Measurements from ENCODE around the gene BACE1-AS. TPM values are rescaled to one million over a fixed set of nuclear protein-coding genes. Genes with fewer than 3 reads are reported as not detected.

Gene BACE1-AS
- total RNA-seq, 2 donors from 2014 or later, result 5.5 to 5.9 TPM

DNA sequence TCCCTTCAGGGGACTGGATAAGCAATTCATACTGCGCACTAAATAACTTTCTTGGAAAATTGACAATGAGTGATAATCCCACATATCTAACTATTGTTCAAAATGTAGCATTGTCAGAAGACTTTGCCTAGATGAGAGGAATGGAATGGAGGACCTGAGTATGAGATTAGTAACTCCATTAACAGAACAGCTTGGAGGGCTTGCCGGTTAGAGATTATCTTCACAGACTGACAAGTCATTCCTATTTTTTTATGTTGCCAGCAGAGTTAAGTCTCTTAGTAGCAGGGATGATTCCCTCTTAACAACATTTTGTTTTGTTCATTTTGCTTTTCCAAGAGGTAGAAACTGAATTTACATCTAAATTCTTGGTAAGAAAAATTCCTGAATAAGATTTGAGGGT lies 7.1 kb upstream of the BACE1-AS start:
- ATAC-seq (no peak), DNase-seq (no peak)
- intact Hi-C loops (cut with DNase I, micrococcal nuclease), result no loop called here

DNA sequence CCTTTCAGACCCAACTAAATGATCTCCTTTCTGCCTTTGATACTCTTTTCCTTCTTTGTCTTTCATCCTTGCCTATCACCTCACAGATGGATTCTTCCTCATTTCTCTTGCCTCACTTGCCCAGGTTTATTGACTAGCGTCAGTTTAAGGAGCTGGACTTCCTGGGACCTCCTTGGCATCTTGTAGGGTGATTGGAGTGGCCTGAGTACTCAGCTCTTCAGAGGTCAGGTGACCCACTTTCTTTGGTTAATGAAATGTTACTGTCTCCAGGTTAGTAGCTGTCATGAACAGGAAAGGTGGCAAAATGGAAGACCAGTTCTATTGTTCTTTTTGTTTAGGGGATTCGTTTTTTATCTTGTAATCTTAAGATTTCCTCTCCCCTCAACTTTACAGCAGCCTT lies 4.6 kb upstream of the BACE1-AS start:
- intact Hi-C loops (cut with DNase I, micrococcal nuclease), result no loop called here
- no peak for ATAC-seq

DNA sequence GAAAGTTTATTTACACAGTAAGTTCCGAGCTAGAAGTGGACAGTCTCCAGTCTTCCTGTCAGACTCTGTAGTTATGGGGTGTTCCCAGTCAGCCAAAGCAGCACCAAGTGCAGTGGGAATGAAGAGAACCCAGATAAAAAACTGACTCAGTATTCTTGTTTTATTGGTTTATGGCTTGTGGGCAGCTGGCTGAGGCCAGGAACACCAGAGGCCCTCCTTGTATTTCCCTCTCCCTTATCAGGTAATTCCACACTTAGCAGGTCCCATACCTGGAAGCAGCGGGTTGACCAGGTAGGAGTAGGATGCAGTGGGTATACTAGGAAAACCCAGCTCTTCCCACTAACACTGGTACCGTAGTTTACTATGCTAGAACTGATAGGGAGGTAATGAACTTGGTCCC lies 3.5 kb upstream of the BACE1-AS start:
- ATAC-seq, result peak; percentile 54

More for the DNA sequence above, 4.6 kb upstream of the BACE1-AS start:
- DNase-seq, result no peak

DNA sequence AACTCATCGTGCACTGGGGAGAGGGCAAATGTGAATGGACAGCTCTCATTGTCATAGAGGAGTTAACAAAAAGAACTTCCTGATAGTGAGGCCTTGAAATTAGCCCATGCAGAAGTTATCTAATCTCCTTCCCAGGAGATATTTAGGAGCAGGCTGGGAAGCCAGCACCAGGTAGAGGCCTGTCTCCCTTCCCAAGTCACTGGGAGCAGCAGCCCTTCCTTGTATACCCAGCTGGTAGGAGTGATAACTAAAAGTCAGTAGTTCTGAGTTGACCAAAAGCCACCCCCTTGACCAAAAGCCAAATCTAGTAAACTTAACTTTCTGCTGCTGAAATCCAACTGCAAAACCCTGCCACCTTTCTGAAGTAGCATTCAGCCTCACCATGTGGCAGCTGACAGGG lies 1.4 kb upstream of the BACE1-AS start:
- no peak for DNase-seq
- ATAC-seq, result no peak
- intact Hi-C loops (cut with DNase I, micrococcal nuclease), result no loop called here

More for the DNA sequence above, 3.5 kb upstream of the BACE1-AS start:
- DNase-seq, result no peak
- intact Hi-C loops (cut with DNase I, micrococcal nuclease), result no loop called here

DNA sequence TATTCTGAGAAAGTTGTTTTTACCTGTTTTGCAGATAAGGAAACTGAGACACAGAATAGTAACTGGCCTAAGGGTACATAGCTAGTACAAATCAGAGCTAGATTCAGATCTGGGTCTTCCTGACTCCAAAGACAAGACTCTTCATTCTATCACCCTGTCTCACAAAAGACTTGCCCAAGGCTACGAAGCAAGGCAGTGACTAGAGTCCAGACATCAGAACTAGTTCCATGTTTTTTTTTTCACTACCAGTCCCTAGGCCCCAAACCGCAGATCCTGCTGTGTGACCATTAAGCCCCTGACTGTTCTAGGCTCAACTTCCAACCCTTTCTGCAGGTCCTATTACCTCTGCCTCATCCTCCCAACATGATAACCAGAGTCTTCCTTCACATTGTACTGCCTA lies 1.5 kb downstream of the BACE1-AS start:
- no peak for ATAC-seq
- intact Hi-C loops (cut with DNase I, micrococcal nuclease), result no loop called here
- DNase-seq, result no peak

DNA sequence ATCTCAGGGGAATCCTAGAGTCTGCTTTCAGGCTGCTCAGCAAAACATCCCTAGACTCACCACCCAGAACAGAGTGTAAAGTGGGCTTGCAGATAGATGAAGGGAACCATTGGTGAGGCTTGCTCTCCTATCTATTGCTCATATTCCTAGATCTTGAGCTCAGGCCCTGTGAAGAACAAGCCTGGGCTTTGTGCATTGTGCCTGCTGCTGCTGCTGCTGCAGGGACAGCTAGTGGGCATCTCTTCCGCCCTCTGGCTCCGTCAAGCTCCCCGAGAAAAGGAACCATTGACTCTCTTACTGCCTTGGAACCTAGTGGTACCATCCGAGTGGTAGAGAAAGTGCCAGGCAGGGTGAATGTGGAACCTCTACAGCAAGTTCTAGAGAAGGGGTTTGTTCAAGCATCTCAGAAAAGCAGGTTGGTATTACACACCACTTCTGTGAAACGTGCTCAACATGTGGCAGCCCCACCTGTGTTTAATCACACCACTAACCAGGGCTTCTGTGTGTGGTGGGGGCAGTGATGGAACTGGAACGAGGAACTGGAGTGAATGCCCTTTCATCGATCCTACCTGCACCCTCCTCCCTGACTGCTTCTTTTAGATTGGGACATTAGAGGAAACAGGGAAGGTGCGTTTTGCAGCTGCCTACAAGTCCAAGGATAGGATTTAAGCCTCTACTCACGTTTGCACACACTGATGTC lies 4.4 kb downstream of the BACE1-AS start:
- no peak for ATAC-seq
- DNase-seq, result no peak
- intact Hi-C loops (cut with DNase I, micrococcal nuclease), result no loop called here

DNA sequence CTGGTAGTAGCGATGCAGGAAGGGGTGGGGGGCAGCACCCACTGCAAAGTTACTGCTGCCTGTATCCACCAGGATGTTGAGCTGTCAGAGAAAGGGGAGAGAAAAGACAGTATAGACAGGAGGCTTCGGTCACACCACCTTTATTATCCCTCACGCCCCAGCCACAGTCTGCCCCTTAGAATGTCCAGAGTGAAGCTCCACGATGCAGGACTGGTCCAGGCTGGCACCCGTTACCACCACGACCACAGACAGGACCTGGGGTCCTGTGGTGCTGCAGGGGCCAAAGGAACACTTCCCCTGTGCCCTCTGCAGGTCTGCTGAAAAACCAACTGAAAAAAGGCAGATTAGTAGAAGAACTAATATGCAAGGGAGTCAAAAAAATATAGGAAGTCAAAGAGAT lies 5.7 kb downstream of the BACE1-AS start:
- ATAC-seq (no peak), DNase-seq (no peak)
- intact Hi-C loops (cut with DNase I, micrococcal nuclease), result no loop called here

DNA sequence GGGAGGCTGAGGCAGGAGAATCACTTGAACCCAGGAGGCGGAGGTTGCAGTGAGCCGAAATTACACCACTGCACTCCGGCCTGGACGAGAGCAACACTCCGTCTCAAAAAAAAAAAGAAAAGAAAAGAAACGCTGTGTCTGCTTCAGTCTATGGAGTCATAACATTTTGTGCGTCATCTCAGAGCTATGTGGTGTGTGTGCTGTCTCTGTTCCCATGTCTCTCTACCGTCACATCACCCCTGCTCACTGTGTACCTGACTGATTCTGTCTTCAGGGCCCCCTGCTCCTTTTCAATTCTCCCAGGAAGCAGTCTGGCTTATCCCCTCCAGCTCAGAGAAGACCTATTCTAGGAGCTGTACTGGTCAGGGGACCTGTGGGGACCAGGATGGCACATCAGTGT lies 7.0 kb downstream of the BACE1-AS start:
- intact Hi-C loops (cut with DNase I, micrococcal nuclease), result no loop called here
- no peak for ATAC-seq

DNA sequence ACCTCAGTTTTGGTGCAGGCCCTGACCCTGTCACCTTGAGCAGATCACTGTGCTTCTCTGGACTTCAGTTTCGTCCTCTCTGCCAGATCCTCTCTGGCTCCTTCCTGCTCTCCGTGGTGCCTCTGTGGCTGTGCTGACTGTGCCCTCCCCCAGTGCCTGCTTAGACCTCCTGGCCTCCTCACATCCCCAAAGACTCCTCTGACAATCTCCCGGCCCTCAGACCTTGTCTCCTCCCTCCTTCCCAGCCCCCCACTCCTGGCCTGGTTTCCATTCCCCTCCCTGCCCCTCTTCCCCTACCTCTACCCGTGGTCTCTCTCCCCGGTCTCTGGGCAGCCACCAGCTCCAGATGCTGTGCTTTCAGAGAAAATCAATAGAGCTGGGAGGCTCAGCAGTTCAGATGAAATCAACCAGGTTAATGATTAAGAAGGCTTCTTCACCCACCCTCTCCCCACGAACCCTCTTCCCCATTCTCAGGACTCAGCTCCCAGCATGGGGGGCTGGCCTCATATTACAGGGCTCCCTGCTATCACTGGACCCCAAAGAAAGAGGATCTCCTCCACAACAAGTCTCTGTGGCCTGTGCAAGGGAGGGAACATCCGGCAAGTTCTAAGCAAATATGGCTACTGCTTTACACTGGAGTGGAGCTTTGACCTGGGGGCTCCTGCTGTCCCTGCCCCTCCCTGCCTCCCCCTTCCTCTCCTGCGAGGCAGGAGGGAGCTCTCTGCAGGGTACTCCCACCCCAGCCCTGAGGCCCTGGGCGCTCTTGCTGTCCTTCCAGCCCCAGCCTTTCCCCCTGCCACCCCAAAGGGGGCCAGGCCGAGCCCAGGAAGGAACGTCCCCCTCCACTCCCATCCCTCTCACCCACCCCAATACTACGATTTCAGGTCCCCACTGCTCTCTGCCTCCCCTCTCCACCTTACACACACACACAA lies 8.5 kb downstream of the BACE1-AS start:
- intact Hi-C loops (cut with DNase I, micrococcal nuclease), result no loop called here
- peak; percentile 16 for ATAC-seq
- no peak for DNase-seq

More for the DNA sequence above, 7.0 kb downstream of the BACE1-AS start:
- DNase-seq, result no peak

DNA sequence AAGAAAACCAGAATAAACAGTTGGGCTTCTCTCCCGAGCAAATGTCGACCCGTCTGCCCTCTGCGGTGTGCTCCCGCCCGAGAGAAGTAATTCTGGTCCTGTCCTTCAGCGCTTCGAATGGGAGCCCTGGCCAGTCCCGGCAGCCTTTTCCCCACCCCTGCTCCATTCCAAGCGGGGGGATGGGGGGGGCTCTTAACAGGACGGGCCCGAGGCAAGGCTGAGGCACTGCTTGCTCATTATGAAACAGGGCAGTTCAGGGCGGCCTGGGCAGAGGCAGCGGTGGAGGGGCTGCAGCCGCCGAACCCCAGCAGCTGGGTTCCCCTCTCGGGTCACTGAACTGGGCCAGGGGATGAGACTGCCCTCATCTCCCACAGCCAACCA lies 9.1 kb downstream of the BACE1-AS start:
- DNase-seq, result peak in 1 of 2 donors; percentile 21
- intact Hi-C loops (cut with DNase I, micrococcal nuclease), result no loop called here
- ATAC-seq, result no peak

DNA sequence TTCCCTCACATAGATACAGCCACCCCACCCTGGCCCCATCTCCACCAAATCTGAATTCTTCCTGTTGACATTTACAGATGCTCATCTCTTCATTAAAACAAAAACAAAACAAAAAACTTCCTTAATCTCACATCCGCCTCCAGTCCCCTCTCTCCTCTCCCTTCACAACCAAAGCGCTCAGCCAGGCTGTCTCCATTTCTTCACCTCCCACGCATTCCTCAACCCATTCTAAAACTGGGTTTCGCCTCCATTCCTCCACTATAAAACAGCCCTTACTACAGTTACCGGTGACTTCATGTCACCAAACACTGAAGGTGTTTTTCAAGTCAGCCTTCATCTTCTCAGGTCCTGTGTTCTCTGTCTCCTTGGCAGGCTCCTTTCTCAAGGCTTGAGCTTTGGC lies 9.6 kb downstream of the BACE1-AS start:
- DNase-seq (no peak), ATAC-seq (no peak)
- intact Hi-C loops (cut with DNase I, micrococcal nuclease), result no loop called here

DNA sequence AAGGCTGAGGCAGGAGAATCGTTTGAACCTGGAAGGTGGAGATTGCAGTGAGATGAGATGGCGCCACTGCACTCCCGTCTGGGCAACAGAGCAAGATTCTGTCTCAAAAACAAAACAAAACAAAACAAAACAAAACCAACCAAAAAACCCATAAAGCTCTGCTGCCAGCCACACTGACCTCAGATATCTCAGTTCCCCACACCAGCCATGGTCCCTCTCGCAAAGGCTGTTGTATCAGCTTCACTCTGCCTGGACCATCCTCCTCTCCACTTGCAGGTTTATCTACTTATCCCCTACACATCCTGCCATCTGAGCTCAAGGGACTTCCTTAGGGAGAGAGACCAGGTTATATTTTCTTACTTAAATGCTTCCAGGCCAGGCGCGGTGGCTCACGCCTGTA lies 11.1 kb downstream of the BACE1-AS start:
- intact Hi-C loops (cut with DNase I, micrococcal nuclease), result no loop called here
- ATAC-seq, result no peak
- DNase-seq, result no peak

DNA sequence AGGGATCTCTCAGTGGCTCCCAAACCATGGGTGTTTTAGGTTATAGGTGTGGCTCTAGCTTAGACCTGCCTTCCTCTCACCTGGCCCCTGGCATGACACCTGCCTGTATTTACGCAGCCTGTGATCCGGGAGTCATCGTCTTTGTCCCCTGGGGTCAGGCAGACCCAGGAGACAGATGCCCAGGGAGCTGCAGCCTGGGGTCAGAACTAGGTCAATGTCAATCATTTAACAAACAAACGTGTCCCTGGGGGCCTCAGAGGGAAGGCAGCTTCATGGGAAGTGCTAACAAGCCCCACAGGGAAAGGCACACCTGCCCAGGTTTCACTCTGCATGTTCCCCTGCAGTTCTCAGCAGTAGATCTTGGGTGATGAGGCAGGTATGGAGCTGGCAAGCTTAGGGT lies 12.0 kb downstream of the BACE1-AS start:
- ATAC-seq (no peak), DNase-seq (no peak)
- intact Hi-C loops (cut with DNase I, micrococcal nuclease), result no loop called here

DNA sequence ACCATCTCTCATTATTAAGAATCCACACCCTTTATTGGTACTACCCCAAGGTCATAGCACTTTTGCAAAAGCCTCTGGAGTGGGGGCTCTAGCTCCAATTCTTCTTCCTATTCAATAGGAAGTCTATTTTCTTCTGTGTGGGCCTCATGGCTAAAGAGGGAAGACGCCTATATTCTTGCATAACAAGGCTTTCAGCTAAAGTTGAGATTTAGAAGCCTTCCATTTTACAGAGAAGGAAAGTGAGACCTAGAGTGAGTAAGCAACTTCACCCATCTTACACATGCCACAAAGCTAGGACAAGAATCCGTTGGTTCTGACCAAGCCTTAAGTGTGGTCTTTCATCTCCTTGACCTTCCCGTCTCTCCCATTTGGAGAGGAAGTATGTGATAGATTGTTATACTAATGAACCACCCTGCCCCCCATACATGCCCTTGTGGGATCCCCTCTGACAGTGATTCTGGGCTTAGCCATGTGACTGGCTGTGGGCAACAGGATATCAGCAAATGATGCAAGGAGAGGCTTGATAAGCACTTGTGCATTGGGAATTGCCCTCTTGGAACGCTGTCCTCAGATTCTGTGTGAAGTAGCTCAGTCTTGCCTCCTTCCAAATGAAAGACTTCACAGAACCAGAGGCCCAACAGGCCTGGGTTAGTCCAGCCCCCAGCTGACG lies 12.6 kb downstream of the BACE1-AS start:
- intact Hi-C loops (cut with DNase I, micrococcal nuclease), result no loop called here
- no peak for DNase-seq
- ATAC-seq, result no peak

DNA sequence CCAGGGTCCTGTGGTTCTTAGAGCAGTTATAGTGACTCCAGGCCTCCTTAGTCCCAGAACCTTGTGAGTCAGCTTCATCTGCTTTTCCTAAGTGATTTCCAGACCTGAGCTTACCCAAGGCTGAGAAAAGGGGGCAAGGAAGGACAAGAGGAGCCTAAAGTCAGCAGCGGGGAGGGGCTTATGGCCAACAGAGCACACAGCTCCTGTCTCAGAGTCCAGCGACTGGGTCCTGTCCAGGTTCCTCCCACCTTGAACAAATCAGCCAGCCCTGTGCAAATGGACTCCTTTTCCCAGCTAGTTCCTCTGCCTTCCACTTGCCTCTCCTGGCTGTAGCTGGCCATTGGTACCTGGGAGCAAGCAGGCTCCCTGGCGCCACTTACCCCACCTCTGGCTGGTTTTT lies 14.0 kb downstream of the BACE1-AS start:
- ATAC-seq (no peak), DNase-seq (no peak)
- intact Hi-C loops (cut with DNase I, micrococcal nuclease), result no loop called here

DNA sequence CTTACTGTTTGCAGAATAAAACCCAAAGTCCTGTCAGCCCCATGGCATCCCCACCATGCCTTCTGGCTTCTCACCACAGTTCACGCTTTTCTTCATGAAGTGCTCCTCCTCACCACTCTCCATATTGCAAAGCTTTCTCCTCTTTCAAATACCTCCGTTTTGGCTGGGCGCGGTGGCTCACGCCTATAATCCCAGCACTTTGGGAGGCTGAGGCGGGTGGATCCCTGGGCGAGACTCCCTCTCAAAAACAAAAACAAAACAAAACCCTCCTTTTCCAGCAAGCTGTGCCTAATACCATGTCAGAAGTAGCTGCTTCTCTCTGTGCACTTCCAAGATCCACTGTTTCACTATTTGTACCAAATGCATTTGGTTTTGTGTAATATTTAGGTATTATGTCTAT lies 18.2 kb downstream of the BACE1-AS start:
- DNase-seq, result no peak
- intact Hi-C loops (cut with DNase I, micrococcal nuclease), result no loop called here
- ATAC-seq, result no peak

DNA sequence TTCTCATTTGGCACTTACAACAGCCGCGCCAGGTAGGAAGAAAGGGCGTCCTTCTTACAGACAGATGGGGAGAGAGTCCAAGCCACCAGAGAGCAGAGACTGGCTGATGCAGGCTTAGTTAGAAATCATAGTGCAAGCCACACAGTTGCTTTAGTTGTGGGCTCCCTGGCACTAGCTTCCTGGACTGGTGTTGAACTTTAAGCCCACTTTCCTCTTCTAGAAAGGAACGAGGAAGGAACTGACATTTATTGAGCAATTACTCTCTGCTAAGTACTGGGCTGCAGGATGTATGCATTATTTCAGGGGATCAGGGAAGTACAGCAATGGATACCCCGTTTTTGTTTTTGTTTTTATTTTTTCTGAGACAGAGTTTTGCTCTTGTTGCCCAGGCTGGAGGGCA lies 21.9 kb downstream of the BACE1-AS start:
- DNase-seq, result no peak
- peak; percentile 52 for ATAC-seq
- intact Hi-C loops (cut with DNase I, micrococcal nuclease), result no loop called here

DNA sequence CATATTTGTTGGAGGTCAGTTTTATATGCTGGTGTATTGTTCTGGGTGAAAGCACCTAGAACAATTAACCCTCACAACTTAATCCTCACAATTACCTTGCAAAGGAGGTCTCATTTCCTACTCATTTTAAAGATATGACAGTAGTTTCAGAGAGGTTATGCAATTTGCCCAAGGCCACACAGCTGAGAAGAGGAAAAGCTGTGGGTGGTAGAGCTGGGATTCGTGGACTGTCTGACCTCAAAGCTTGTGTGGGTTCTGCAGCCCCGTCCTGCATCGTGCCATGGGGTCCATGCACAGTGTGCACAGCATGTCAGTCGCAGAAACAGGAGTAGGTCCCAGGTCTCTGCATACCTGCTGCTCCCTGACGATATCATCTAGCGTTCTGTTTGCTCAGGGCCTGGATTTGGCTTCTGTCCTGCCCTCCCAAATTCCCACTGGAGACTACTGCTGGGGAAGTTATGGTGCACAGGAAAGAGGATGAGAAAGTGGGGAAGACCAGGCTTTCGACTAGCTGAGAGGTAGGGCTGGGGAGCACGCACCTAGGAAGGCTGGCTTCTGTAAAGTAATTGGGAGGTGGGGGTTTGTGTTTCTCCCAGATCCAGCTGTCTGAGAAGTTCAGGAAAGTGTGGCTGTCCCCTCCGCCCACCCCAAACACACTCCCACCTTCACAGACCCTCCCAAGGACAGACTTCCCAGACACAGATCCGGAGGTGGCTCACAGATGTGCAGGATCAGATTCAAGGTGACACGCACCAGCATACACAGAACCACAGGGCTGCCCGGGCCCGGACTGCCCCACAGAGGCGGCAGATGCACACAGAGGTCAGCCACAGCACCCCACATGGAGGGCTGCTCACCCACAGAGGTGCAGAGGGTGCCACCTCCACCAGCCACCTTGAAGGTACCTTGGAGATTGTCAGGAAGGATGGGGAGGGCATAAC lies 23.0 kb downstream of the BACE1-AS start:
- ATAC-seq (no peak), DNase-seq (no peak)
- intact Hi-C loops (cut with DNase I, micrococcal nuclease), result no loop called here

DNA sequence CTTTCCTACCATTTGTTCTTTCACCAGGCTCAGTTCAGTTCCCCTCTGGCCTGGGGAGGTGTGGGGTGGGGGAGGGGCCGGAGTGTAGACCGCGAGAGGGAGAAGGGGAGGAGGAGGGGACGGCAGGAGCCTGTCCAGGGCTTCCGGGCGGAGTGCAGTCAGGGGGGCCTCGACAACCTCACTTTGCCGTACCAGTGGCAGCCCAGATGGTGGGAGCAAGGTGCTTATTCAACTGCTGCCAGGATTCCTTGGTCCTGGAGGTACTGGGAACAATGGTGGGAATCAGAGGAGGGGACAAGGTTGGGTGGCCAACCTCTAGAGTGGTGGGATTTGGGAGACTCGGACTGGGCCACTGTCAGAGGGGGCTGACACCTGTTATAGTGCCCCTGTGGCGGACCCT lies 23.7 kb downstream of the BACE1-AS start:
- ATAC-seq, result no peak

More for the DNA sequence above, 23.7 kb downstream of the BACE1-AS start:
- intact Hi-C loops (cut with DNase I, micrococcal nuclease), result no loop called here
- peak in 1 of 2 donors; percentile 11 for DNase-seq

Measured in left colon (tissue), 2 donors.